ENCODE results near the gene OR11G2.
"Not testable (repeated sequence)": the region's sequence is repeated elsewhere in the genome, so short reads cannot be mapped to it uniquely, and the experiment has no call there.

The OR11G2 gene

DNA sequence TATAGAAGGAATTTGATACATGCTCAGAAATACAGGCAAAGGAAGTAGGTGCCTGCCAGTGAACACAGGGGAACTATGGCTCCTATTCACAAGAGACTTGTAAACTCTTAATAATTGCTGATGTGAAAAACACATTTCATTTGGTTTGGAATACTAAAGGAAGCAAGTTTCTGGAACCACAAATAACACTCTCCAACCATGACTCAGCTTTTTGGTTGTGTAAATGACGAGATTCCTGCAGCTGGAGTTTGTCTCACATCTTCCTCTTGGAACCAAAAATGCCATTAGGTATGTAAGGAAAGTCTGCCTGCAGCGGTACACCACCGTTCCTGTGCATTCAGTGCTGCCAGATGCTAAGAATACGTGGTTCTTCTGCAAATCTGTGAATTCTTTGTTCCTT, 28.3 kb downstream of the OR11G2 start:
- no peak overlapping the region for H3K4me3 ChIP-seq (ENCODE audit: low read depth, low read length)

DNA sequence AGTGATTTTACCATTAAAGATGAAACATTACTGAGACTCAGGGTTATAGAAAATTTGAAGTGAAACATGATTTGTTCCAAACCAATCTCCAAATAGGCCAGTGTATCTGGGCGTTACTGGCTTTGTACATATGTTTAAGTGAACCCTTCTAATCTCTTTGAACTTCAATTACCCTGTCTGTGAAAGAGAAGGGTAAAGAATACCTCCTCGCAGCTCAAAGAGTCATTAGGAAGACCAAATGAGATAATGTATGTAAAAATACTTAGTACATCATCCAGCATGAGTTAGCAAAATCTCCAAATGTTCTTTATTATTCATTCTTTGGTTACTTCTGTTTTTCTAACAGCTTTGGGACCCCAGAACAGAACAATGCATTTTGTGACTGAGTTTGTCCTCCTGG, 32.7 kb downstream of the OR11G2 start, which contains the start of gene OR11H6:
Gene OR11H6 (plus strand): TSS at position 301 of the 400 bp plus-strand sequence. CDS start 0 bp downstream, at position 301.
- H3K4me3 ChIP-seq (ENCODE audit: low read depth, low read length): no peak within 1 kb of the TSS

DNA sequence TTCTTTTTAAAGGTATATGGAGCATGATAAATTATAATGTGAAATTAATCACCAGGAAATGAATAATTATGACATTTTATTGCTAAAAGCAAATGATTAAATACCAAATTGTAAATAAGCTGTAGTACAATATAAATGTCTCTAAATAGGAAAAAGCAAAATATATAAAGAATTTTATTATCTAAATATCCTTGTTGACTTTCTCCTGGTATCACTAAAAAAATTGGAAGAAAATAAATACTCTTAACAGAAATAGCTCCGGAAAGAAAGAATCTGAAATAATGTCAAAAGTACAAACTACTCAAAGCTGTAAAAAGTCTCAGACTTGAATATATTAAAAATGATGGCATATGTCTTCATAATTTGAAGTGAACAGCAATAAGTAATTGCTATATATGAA, 38.0 kb downstream of the OR11G2 start, which contains the start of gene OR11H7:
Gene OR11H7 (plus strand): TSS at position 301 of the 400 bp plus-strand sequence.
- H3K4me3 ChIP-seq (ENCODE audit: low read depth, low read length): no peak within 1 kb of the TSS

GRCh38 chr14:20235415-20235814, 44.7 kb downstream of the OR11G2 start:
- H3K4me3 ChIP-seq (ENCODE audit: low read depth, low read length): not testable (repeated sequence)

- no peak overlapping the region for H3K4me3 ChIP-seq (ENCODE audit: low read depth, low read length)
Measured at GRCh38 chr14:20247646-20248246, 57.0 kb downstream of the OR11G2 start.
